IMR-90 (cell line): ENCODE data around the gene DDX24. TPM values are rescaled to one million over a fixed set of nuclear protein-coding genes. Genes with fewer than 3 reads are reported as not detected.

Experiments
- ATAC-seq: fragments of 200-7000 bp; cut with Tn5 transposase; 2 replicates; pipeline ENCODE4 v1.9.1; 2020; ENCODE audit warnings: low read depth, mild to moderate bottlenecking, moderate library complexity
- BruUV-seq: library from RNA; stranded (reverse); fragments of 400-500 nt; replicated peaks from 2 replicates; lab custom pipeline; 2021; lab: Mats Ljungman, UMichigan
- CTCF ChIA-PET: fragments of 300-600 bp; formaldehyde crosslinking; extraction: SDS; loops from one replicate; lab custom pipeline; 2021; ENCODE audit warnings: antibody characterized with exemption; lab: Yijun Ruan, JAX
- POLR2A ChIA-PET: fragments of 300-600 bp; sonication (Branson Sonifier 250); formaldehyde crosslinking; loops from one replicate; lab custom pipeline; 2022; ENCODE audit warnings: antibody characterized with exemption; ENCODE audit not compliant: unreplicated experiment; lab: Charles Lee
- DNase-seq: peaks from one replicate; pipeline ENCODE4 v3.0.0; 2013
- H2AFZ ChIP-seq: replicated peaks from 2 replicates; pipeline ENCODE3; 2013; ENCODE audit warnings: low read length, mild to moderate bottlenecking; ENCODE audit not compliant: poor library complexity
- H2AK5ac ChIP-seq: 2 replicates; pipeline ENCODE4 v1.6.1; 2013; ENCODE audit warnings: low read depth, low read length, inconsistent platforms
- H2AK9ac ChIP-seq: replicated peaks from 2 replicates; pipeline ENCODE3; 2013; ENCODE audit warnings: mild to moderate bottlenecking, low read depth, low read length, moderate library complexity; ENCODE audit not compliant: poor library complexity
- H2BK120ac ChIP-seq: 2 replicates; pipeline ENCODE4 v1.6.1; 2013; ENCODE audit warnings: low read depth, low read length, inconsistent platforms
- H2BK15ac ChIP-seq: 3 replicates; pipeline ENCODE4 v1.6.1; 2013; ENCODE audit warnings: low read depth, low read length, inconsistent platforms
- H2BK20ac ChIP-seq: 2 replicates; pipeline ENCODE4 v1.6.1; 2013; ENCODE audit warnings: low read depth, mild to moderate bottlenecking, inconsistent platforms, low read length, moderate library complexity
- H2BK5ac ChIP-seq: 2 replicates; pipeline ENCODE4 v1.6.1; 2013; ENCODE audit warnings: mild to moderate bottlenecking, low read depth, low read length, inconsistent platforms; ENCODE audit not compliant: poor library complexity, severe bottlenecking
- H3K14ac ChIP-seq: replicated peaks from 2 replicates; pipeline ENCODE4 v1.6.1; 2013; ENCODE audit warnings: low read depth, low read length, inconsistent platforms
- H3K18ac ChIP-seq: 2 replicates; pipeline ENCODE4 v1.6.1; 2013; ENCODE audit warnings: low read depth, low read length, control low read depth
- H3K23ac ChIP-seq: 2 replicates; pipeline ENCODE4 v1.6.1; 2013; ENCODE audit warnings: low read depth, low read length, inconsistent platforms
- H3K27ac ChIP-seq: 2 replicates; pipeline ENCODE4 v1.5.1; 2013; ENCODE audit warnings: mild to moderate bottlenecking, control low read depth, low read length; ENCODE audit not compliant: insufficient read depth
- H3K27me3 ChIP-seq: 2 replicates; pipeline ENCODE4 v1.6.1; 2013; ENCODE audit warnings: low read length; ENCODE audit not compliant: control insufficient read depth, insufficient read depth
- H3K36me3 ChIP-seq: 2 replicates; pipeline ENCODE4 v1.6.1; 2013; ENCODE audit warnings: low read length, mixed read lengths; ENCODE audit not compliant: control insufficient read depth, insufficient read depth
- H3K4ac ChIP-seq: 2 replicates; pipeline ENCODE4 v1.6.1; 2013; ENCODE audit warnings: low read depth, low read length, inconsistent platforms
- H3K4me1 ChIP-seq: 2 replicates; pipeline ENCODE4 v1.6.1; 2013; ENCODE audit warnings: low read length, mixed read lengths; ENCODE audit not compliant: control insufficient read depth, insufficient read depth
- H3K4me2 ChIP-seq: 2 replicates; pipeline ENCODE4 v1.6.1; 2013; ENCODE audit warnings: low read depth, mild to moderate bottlenecking, control low read depth, low read length, moderate library complexity
- H3K4me3 ChIP-seq: 2 replicates; pipeline ENCODE4 v1.5.1; 2013; ENCODE audit warnings: low read depth, mild to moderate bottlenecking, control low read depth, low read length, moderate library complexity; ENCODE audit not compliant: insufficient read depth
- H3K56ac ChIP-seq: 2 replicates; pipeline ENCODE4 v1.6.1; 2013; ENCODE audit warnings: low read length, inconsistent platforms; ENCODE audit not compliant: insufficient read depth; ENCODE audit errors: extremely low read depth
- H3K79me1 ChIP-seq, 2 experiments: 2 replicates each; pipeline ENCODE4 v1.6.1; 2013; ENCODE audit warnings: low read length in 2 of 2, inconsistent platforms in 1 of 2, low read depth in 1 of 2
- H3K9ac ChIP-seq: 2 replicates; pipeline ENCODE4 v1.6.1; 2013; ENCODE audit warnings: low read depth, low read length, control low read depth
- H3K9me1 ChIP-seq: 2 replicates; pipeline ENCODE4 v1.6.1; 2013; ENCODE audit warnings: low read length, inconsistent platforms; ENCODE audit not compliant: insufficient read depth
- H3K9me3 ChIP-seq: 2 replicates; pipeline ENCODE4 v1.6.1; 2013; ENCODE audit warnings: low read length; ENCODE audit not compliant: control insufficient read depth, insufficient read depth
- H4K20me1 ChIP-seq: 2 replicates; pipeline ENCODE4 v1.6.1; 2013; ENCODE audit warnings: low read length, inconsistent platforms; ENCODE audit not compliant: insufficient read depth
- H4K5ac ChIP-seq: 2 replicates; pipeline ENCODE4 v1.6.1; 2013; ENCODE audit warnings: mild to moderate bottlenecking, low read depth, low read length, control low read depth
- H4K8ac ChIP-seq, 2 experiments: 2 replicates each; pipeline ENCODE4 v1.6.1; 2013; ENCODE audit warnings: low read depth in 2 of 2, low read length in 2 of 2, control low read depth in 1 of 2, inconsistent platforms in 1 of 2
- H4K91ac ChIP-seq: 2 replicates; pipeline ENCODE4 v1.6.1; 2013; ENCODE audit warnings: low read depth, low read length, inconsistent platforms; ENCODE audit not compliant: insufficient read depth
- MAFK ChIP-seq: IDR thresholded peaks from 2 replicates; pipeline ENCODE4 v1.6.1; 2012; ENCODE audit warnings: low read depth, low read length, improper control_type of control experiment
- MAZ ChIP-seq: IDR thresholded peaks from 2 replicates; pipeline ENCODE4 v1.6.1; 2012; ENCODE audit warnings: low read depth, mild to moderate bottlenecking, low read length, improper control_type of control experiment, moderate library complexity, borderline replicate concordance
- MXI1 ChIP-seq: IDR thresholded peaks from 2 replicates; pipeline ENCODE4 v1.6.1; 2012; ENCODE audit warnings: low read depth, mild to moderate bottlenecking, low read length, moderate library complexity, borderline replicate concordance
- RAD21 ChIP-seq: IDR thresholded peaks from 2 replicates; pipeline ENCODE4 v1.6.1; 2012; ENCODE audit warnings: low read length, improper control_type of control experiment
- USF2 ChIP-seq: fragments of 150-350 bp; IDR thresholded peaks from 2 replicates; pipeline ENCODE4 v1.6.1; 2017; ENCODE audit warnings: mild to moderate bottlenecking, antibody characterized with exemption, low read length, low read depth
- WGBS, 2 experiments: methylation state at CpG; one replicate each; pipeline versions ENCODE4 v1.1.5 to v1.1.7; 2013; ENCODE audit warnings: missing lambda C conversion rate in 2 of 2; ENCODE audit not compliant: insufficient read length in 1 of 2; ENCODE audit errors: extremely low coverage in 2 of 2; 5-methylcytosine and 5-hydroxymethylcytosine counted together
- dilution Hi-C: fragments of 300-500 bp; cut with HindIII; formaldehyde crosslinking; loops from one replicate; pipeline ENCODE4 v1.14.3; 2018; ENCODE audit warnings: low sequenced_read_pairs; ENCODE audit not compliant: unreplicated experiment
- in situ Hi-C: fragments of 300-500 bp; cut with MboI; formaldehyde crosslinking; loops from 3 replicates; pipeline ENCODE4 v1.14.3; 2019; ENCODE audit warnings: low sequenced_read_pairs, inconsistent platforms, mixed read lengths
- intact Hi-C: fragments of 100-400 bp; cut with micrococcal nuclease; formaldehyde crosslinking; loops from 2 replicates; pipeline ENCODE4 v1.10.0; 2022
- polyA plus RNA-seq, 3 experiments: library from polyadenylated mRNA; depleted of rRNA; stranded (reverse); fragments of >200 nt; gene quantifications; 2 replicates each; pipeline ENCODE4 v1.2.3, GENCODE V29; 2012; ENCODE audit warnings: low replicate concordance in 1 of 3
- total RNA-seq: library from RNA; depleted of rRNA; stranded (reverse); fragments of >200 nt; gene quantifications from 2 replicates; pipeline ENCODE4 v1.2.3, GENCODE V29; 2012

Gene DDX24
- total and polyA plus RNA-seq, 2 of the 4 experiments (the other 2 are of a cell fraction), result 134 to 155 TPM

GRCh38 chr14:94004015-94004414 lies 77.0 kb downstream of the DDX24 start:
- TF ChIP-seq RAD21 (no peak), MAZ (no peak), USF2 (no peak), MXI1 (no peak), MAFK (no peak)
- Histone ChIP-seq H4K20me1 (no peaks in the 10 kb centered on the region), H3K4ac (no peak overlapping the region), H3K14ac (no peak overlapping the region), H3K4me1 (no peaks in the 10 kb centered on the region), H4K5ac (no peak overlapping the region), H3K9me1 (no peaks in the 10 kb centered on the region), H2AK9ac (no peak overlapping the region), H3K4me2 (no peak overlapping the region), H2AK5ac (no peak overlapping the region), H2BK120ac (no peak overlapping the region), H3K36me3 (no peaks in the 10 kb centered on the region), H3K79me1 (no peaks in the 10 kb centered on the region), H3K27ac (no peak overlapping the region), H2AFZ (no peak overlapping the region), H4K91ac (no peak overlapping the region), H2BK20ac (no peak overlapping the region), H3K9me3 (no peaks in the 10 kb centered on the region), H3K56ac (no peak overlapping the region), H2BK5ac (no peak overlapping the region), H3K23ac (no peak overlapping the region), H4K8ac (no peak overlapping the region), H3K9ac (no peak overlapping the region), H3K27me3 (peaks cover 33% of the 10 kb centered on the region), H3K18ac (no peak overlapping the region), H2BK15ac (no peak overlapping the region), H3K4me3 (no peak overlapping the region)
- DNase-seq, result no peak
- ChIA-PET CTCF (interaction anchor here (2.4 kb wide), 1 partner anchor 65 kb away, joined by 16 read pairs; no protein-coding TSS in a partner anchor), POLR2A (no interaction called here)
- intact Hi-C loops (loop anchor here (5.0 kb wide), 1 partner anchor 47 kb away; no protein-coding TSS in a partner anchor), in situ Hi-C loops (loop anchor here (5.0 kb wide), 1 partner anchor 62 kb away; no protein-coding TSS in a partner anchor), dilution Hi-C loops (no loop called here)
- BruUV-seq, result no TSS peak
- no peak for ATAC-seq
- WGBS, 2 experiments, result 51% methylated on average over 7 of the region's 8 CpGs; no CpG with 5 or more reads in 1 of the 2 experiments
